22Rv1 (cell line): Measurements from ENCODE around the gene RSRC1.
A peak's percentile ranks its signal among the peaks of the same experiment; 100 is the strongest.

ENCODE experiments used
- H3K27ac ChIP-seq: fragments of 450-650 bp; 2 replicates; pipeline ENCODE4 v1.5.1; 2017
- ZFX ChIP-seq: fragments of 450-650 bp; IDR thresholded peaks from 2 replicates; pipeline ENCODE4 v1.6.1; 2017; ENCODE audit warnings: antibody characterized with exemption, borderline replicate concordance
- TF ChIP-seq, protein P1 (sequence below): fragments of 450-650 bp; IDR thresholded peaks from 2 replicates; pipeline ENCODE4 v1.5.1; 2017; ENCODE audit warnings: mild to moderate bottlenecking

The RSRC1 gene

DNA sequence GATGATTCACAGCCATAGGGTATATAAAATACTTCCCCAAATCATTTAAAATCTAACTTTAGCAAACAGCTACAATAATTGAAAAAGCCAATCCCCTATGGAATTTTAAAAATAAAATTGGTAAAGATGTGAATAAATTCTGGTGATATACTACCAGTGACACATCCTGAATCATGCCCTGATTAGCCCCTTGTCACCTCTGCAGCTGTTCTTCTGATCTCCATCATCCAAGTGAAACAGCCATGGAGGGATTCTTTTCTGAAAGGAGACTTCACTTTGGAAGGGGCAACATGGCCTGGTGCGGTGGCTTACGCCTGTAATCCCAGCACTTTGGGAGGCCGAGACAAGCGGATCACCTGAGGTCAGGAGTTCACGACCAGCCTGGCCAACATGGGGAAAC, 345.5 kb downstream of the RSRC1 start:
- TF ChIP-seq, protein P1, sequence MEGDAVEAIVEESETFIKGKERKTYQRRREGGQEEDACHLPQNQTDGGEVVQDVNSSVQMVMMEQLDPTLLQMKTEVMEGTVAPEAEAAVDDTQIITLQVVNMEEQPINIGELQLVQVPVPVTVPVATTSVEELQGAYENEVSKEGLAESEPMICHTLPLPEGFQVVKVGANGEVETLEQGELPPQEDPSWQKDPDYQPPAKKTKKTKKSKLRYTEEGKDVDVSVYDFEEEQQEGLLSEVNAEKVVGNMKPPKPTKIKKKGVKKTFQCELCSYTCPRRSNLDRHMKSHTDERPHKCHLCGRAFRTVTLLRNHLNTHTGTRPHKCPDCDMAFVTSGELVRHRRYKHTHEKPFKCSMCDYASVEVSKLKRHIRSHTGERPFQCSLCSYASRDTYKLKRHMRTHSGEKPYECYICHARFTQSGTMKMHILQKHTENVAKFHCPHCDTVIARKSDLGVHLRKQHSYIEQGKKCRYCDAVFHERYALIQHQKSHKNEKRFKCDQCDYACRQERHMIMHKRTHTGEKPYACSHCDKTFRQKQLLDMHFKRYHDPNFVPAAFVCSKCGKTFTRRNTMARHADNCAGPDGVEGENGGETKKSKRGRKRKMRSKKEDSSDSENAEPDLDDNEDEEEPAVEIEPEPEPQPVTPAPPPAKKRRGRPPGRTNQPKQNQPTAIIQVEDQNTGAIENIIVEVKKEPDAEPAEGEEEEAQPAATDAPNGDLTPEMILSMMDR = no peak
- no peak for TF ChIP-seq ZFX
- H3K27ac ChIP-seq = no peak overlapping the region

DNA sequence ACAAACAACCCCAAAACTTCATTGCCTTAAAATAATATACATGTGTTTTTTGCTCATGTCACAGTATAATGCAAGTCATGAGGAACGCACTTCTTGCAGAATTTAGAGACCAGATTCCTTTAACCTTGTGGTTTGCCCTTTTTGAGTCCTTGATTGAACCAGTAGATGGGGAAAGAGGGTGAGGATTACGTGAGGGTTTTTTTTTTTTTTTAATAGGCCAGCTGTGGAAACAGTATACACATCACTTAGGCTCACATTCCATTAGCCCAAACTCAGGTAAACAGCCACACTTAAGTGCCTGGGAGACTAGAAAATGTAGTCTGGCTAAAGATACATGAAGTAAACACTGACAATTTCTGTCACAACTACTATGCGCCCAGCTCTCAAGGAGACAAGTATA, 346.2 kb downstream of the RSRC1 start:
- TF ChIP-seq, protein P1 = no peak
- H3K27ac ChIP-seq = no peak overlapping the region

DNA sequence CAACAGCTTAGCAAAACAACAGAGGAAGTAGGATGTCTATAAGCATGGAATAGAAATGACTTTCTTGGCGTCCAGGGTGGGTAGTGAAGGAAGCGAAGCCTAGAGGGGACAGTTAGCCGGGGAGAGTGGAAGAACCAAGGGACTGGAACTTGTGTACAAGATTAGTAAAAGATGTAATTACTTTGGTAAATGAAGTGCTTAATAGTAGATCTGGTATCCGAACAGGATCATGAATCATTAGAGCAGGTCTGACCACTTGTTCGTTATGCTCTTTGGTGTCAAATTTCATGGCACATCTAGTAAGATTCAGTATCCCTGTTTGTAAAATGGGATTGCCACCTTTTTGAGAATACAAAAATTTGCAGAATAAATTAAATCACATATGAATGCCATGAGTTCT, 348.6 kb downstream of the RSRC1 start:
- TF ChIP-seq, protein P1 = no peak
- no peak for TF ChIP-seq ZFX
- peak overlapping the region; percentile 13; the same call in 1 of the 2 replicates for H3K27ac ChIP-seq

DNA sequence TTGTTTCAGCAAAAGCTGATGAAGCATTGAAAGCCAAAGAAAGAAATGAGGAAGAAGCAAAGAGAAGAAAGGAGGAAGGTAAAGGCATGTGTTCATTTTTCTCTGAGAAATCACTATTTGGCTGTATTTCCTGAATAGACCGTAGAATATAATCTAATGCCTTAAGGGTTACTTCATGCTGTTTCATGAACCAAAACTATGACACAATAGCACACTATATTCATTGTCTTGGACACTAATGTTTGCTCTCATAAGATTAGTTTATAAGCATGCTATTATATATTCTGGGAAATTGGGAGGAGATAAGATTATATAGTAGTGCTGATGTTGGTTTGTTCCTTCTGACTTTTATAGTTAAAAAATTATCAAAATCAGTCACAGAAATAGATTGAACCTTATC, 351.0 kb downstream of the RSRC1 start:
- no peak overlapping the region for H3K27ac ChIP-seq
- TF ChIP-seq ZFX = no peak
- TF ChIP-seq, protein P1 = no peak

DNA sequence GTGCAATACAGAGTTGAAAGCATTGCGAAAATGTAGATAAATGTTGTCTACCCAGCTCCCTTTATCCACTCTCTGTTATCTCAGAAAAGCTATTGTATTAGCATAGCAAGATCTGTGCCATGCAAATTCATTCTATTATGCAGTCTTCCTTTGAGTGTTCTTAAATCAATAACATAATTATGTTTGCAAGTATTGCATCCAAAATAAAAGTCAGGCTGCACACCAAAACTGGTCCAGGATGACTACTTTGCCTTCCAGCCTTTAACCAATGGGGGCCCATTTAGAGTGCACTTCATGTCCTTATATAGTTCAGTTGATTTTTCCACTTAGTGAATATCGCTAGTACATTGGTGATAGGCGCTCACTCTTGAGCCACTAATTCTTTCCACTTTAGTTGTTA, 353.7 kb downstream of the RSRC1 start:
- H3K27ac ChIP-seq = no peak overlapping the region
- no peak for TF ChIP-seq ZFX
- TF ChIP-seq, protein P1 = no peak

DNA sequence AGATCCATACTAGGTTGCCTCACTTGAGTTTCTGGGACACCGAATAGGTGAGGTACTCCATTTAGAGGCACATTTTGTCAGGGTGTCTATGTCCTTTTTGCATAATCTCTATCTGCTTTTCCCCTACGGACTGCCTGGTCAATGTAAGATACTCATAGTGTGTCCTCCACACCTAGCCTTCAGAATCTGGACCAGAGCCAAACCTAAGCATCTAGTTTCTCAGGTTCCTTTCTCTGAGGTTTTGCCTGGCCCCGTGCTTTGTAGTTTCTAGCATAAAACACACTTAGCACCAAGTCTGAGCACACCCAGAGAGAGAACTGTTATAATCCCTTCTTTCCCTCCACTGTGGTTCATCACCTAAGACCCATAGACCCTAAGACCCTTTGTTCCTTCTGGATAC, 355.2 kb downstream of the RSRC1 start:
- no peak for TF ChIP-seq ZFX
- TF ChIP-seq, protein P1 = no peak
- H3K27ac ChIP-seq = no peak overlapping the region

DNA sequence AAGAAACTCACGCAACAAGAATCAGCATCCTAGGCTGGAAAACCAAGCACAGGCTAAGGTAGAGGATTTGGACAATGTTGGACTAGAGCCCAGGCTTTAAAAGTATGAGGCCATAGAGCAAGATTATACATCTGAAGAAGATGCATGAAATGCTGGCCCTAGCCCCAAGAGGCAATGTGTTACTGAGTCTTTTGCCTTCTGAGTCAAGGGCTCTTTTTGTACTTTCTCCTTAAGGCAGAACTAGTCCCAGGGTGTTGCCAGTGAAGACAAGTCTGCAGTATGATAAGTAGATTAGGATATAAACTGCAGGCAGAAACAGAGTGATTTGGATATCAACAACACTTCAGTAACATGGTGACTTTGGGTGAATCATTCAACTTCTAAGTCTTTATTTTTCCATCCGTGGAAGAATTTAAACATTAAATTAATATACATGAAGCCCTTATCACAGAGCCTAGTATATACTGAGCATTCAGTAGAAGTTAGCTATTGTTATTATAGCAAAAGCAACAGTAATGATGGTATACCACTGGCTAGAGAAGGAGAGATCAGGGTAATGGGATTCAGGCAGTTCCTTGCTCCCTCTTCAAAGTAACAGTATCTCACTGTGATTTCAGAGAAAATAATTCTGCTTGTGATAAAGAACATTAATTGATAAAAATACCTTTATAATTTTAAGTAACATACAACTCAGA, 361.2 kb downstream of the RSRC1 start:
- no peak overlapping the region for H3K27ac ChIP-seq
- TF ChIP-seq, protein P1 = no peak
- TF ChIP-seq ZFX = no peak
